Measurements from ENCODE around the gene HSPB1.
"Not testable (repeated sequence)": the region's sequence is repeated elsewhere in the genome, so short reads cannot be mapped to it uniquely, and the experiment has no call there.

Gene HSPB1

GRCh38 chr7:76308874-76309273, 6.4 kb downstream of the HSPB1 start:
- not testable (repeated sequence) for DNase-seq (ENCODE audit: low read depth in 2 of 2)

- DNase-seq (ENCODE audit: low read depth in 2 of 2) = not testable (repeated sequence)
Observed at GRCh38 chr7:76309341-76310101, 7.0 kb downstream of the HSPB1 start.

DNA sequence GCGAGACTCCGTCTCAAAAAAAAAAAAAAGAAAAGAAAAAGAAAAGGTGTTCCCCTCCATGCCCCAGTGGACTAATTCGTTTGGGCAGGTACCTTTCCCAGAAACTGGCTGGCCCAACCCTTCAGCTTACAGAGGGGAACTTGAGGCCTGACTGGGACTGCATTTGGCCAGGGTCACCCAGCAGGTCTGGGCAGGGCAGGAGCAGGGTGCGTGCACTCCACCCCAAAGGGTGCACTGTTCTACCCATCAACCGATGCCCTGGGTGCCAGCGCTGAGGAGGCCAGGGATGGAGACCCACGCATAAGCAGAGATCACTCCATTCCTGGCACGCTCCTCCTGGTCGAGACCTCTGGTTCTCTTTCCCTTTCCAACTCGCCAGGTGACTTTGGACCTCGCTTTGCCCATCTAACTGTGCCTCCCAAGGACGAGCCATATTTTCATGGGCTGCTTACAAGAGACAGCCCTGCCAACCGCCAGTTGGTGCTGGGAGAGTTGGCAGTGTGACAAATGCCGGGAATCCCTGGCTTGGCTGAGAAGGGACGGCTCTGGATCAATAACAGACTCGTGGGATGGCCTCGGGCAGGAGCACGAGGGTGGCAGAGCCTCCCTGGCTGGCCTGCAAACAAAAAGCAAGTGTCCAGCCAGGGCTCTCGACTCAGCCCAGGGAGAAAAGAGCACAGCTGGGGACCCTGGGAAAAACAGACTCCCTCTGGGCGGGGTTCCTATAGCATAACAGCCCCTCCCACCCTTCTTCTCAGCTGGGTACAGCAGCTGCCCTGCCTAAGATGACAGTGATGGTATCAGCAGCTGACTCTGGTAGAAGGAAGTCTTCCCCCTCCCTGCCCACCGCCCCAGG, 7.9 kb downstream of the HSPB1 start:
- DNase-seq (ENCODE audit: low read depth in 2 of 2) = no peak

DNA sequence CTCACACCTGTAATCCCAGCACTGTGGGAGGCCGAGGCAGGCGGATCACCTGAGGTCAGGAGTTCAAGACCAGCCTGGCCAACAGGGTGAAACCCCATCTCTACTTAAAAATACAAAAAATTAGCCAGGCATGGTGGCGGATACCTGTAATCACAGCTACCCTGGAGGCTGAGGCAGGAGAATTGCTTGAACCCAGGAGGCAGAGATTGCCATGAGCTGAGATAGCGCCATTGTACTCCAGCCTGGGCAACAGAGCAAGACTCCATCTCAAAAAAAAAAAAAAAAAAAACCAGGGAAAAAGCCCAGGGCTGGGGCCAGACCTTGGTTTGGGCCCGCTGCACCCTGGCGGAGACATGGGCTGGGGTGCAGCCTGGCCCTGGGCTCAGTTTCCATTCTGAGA, 9.4 kb downstream of the HSPB1 start:
- DNase-seq (ENCODE audit: low read depth in 2 of 2) = not testable (repeated sequence)

- peak; percentile 89 to 95 for DNase-seq (ENCODE audit: low read depth in 2 of 2)
Observed at GRCh38 chr7:76314042-76314721, 11.7 kb downstream of the HSPB1 start.

- not testable (repeated sequence) for DNase-seq (ENCODE audit: low read depth in 2 of 2)
Observed at GRCh38 chr7:76314740-76315139, 12.3 kb downstream of the HSPB1 start.

- no peak for DNase-seq (ENCODE audit: low read depth in 2 of 2)
Observed at GRCh38 chr7:76315364-76315763, 12.9 kb downstream of the HSPB1 start.

DNA sequence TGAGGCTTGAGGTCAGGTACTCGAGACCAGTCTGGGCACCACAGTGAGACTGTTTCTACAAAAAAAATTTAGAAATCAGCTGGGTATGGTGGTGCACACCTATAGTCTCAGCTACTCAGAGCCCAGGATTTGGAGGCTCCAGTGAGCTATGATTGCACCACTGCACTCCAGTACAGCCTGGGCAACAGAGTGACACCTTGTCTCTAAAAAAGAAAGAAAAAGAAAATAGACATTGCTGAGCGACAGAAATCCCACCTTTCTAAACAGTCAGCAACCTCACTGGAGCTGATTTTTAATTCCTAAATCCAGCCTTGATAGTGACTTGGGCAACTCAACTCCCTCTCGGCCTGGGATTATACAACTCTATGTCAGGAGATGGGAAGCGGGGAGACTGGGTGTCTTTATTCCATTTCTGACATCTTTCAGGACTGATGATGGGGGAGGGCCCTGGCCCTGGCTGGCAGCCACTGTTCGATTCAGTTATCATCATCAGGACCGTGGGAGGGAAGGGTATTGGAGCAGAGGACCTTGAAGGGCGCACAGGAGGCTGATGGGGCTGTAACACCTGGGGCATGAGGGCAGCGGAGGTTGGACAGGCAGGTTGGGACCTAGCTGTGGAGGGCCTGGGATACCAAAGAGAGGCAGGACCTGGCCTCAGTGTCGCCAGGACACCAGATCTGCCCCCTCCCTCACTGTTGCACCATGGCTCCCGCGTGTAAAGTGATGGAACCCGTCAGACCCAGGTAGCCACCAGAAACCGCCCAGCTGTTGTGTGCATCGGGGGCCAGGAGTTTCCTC, 14.7 kb downstream of the HSPB1 start:
- DNase-seq (ENCODE audit: low read depth in 2 of 2) = no peak

DNA sequence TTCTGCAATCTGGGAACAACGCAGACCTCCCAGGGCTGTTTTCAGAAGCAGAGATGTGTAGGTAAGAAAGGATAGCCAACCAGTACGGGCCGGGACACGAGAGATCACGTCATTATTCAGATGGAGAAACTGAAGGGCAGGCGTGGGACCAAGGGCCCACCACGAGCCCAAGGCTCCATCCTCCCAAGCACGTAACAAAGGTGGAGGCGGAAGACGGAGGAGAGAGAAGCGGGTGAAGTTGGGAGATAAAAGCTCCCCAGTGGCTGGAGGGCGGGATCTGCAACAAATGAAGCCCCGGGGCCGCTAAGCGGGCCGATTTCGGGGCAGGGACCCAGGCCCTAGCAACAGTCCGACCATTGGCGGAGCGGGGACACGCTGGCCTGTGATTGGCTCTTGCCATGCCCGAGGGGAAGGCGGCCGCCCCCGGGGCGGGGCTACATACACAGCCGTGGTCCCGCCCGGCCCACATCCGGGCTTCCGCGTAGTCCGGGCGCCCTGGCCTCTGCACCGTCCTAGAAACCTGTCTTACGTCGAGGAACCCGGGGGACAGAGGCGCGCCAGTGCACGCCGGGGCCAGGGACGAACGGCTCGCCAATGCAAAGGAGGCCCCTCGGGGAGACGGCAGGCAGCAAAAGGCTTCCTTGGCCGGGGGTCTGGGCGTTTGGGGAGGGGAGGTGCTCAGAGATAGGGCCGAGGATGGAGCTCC, 15.5 kb downstream of the HSPB1 start:
- peak; percentile 87 to 94 for DNase-seq (ENCODE audit: low read depth in 2 of 2)

GRCh38 chr7:76318488-76319353, 16.2 kb downstream of the HSPB1 start:
- peak in 1 of 2 donors; percentile 34 for DNase-seq (ENCODE audit: low read depth in 2 of 2)

DNA sequence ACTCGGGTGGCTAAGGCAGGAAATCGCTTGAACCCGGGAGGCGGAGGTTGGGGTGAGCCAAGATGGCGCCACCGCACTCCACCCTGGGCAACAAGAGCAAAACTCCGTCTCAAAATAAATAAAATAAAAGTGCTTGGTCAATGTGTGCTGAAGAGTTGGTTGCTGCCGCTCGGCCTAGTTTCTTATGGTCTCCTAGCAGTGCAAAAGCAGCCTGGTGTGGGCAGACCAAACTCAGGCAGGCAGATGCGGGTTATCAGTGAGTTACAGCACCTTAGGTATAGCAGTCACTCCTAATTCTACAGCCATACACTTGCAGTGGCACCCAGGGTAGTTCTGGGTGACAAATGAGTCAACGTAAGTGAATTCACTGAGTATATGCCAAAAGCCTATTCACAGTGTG, 22.6 kb downstream of the HSPB1 start:
- no peak for DNase-seq (ENCODE audit: low read depth in 2 of 2)

- no peak for DNase-seq (ENCODE audit: low read depth in 2 of 2)
Observed at GRCh38 chr7:76325811-76326210, 23.3 kb downstream of the HSPB1 start.

DNA sequence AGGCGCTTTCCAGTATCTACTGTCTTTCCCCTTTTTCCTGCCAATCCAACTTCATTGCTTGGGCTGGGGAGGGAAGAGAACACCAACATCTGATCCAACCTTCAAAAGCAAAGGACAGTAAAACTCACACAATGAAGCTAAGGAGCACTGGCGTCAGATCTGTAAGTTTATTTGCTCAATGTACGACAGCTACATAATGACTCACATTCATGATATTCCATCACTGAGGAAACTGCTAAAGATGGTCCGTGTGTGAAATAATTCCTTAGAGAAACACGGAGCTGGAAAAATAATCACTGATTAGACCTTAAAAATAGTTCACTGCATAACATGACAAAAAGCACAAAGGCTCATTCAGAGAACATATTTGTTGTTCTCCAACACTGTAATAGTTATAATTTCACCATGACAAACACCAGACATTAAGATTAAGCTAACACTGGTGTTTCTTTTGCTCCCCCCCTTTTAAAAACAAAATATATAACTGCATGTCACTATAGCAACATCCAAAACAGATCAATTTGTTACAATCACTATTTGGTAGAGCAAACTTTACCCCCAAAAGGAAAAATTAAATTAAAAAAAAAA, 24.3 kb downstream of the HSPB1 start:
- DNase-seq (ENCODE audit: low read depth in 2 of 2) = no peak

GRCh38 chr7:76327610-76328009, 25.1 kb downstream of the HSPB1 start:
- DNase-seq (ENCODE audit: low read depth in 2 of 2) = no peak

DNA sequence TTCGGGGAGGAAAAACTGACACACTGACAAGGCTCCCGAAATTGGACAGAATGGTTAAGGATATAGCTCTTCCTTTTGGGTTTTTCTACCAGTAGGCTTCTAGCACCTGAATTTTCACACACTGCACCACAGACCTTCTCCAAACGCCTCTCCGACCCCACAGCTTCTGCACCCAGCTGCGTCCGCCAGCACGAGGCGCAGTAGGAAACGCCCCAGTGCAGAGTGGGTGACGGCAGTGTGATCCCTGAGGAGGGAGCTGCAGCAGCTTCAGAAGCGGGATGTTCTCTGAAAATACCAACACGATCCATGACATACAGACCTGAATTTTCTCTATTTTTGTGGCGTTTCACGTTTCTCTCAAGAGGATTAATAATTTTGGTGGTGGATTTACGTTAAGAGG, 25.9 kb downstream of the HSPB1 start:
- no peak for DNase-seq (ENCODE audit: low read depth in 2 of 2)

DNA sequence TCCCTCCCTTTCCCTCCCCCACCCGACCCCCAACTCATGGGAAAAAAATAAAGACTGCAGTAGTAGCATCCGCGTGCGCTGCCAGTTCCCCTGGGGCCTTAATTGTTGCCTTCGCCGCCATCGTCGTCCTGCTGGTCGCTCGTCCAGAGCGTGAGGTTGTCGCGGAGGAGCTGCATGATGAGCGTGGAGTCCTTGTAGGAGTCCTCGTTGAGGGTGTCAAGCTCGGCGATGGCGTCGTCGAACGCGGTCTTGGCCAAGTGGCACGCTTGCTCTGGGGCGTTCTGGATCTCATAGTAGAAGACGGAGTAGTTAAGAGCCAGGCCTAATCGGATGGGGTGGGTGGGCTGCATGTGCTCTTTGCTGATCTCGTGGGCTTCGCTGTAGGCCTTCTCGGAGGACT, 27.0 kb downstream of the HSPB1 start:
- DNase-seq (ENCODE audit: low read depth in 2 of 2) = no peak

- DNase-seq (ENCODE audit: low read depth in 2 of 2) = no peak
Observed at GRCh38 chr7:76330261-76330660, 27.8 kb downstream of the HSPB1 start.

DNA sequence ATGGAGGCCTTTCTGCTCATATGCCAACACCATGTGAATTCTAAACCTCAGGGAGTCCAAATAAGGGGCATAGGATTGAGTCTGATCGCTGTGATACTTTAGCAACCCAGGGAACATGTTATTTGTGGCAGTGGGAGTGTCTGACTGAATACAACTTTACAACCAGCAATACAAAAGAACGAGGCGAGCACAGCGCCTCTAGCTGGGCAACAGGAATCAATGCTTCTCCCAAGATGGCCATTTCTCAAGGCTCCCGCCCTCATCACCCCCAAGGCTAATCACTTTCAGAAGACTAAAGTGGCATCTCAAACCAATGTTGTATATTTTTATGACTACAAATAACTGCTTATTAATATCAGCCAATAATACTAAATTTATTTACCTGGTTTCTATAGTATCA, 28.2 kb downstream of the HSPB1 start:
- DNase-seq (ENCODE audit: low read depth in 2 of 2) = no peak

DNA sequence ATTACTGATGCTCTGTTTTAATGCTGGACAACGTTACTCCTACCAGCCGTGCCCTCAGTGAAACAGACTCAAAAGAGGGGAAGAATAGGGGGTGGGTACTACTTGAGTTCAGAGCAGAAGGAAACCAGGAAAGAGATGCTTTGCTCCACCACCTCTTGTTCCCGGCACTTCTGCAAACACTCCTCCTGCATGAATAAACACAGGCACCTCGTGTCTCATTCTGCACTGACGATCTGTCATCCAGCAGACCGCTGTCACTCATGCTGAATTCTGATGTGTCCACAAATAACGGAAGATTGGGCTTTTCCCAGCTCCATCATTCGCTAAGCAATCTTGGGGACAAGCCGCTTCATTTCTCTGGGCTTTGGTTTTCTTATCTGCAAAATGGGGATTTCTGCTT, 29.6 kb downstream of the HSPB1 start:
- DNase-seq (ENCODE audit: low read depth in 2 of 2) = no peak

Measured in stimulated activated CD8-positive, alpha-beta memory T cell treated with anti-CD3 and anti-CD28 coated beads, Interleukin-2, amount 100 ng/mL, for 1 hour (primary cell).